ENCODE data around the gene HDAC1. TPM values are rescaled to one million over a fixed set of nuclear protein-coding genes. Genes with fewer than 3 reads are reported as not detected.
A peak's percentile ranks its signal among the peaks of the same experiment; 100 is the strongest.
"Not testable (repeated sequence)": the region's sequence is repeated elsewhere in the genome, so short reads cannot be mapped to it uniquely, and the experiment has no call there.

The HDAC1 gene
- polyA plus RNA-seq, 10 donors: 27.5 to 50.3 (median 41.3) TPM

GRCh38 chr1:32342704-32343103 lies 50.8 kb downstream of the HDAC1 start:
- no peak for DNase-seq

- no peak for DNase-seq
Measured at GRCh38 chr1:32345289-32345827, 53.5 kb downstream of the HDAC1 start.

GRCh38 chr1:32346532-32347157 lies 54.8 kb downstream of the HDAC1 start:
- DNase-seq: no peak

- no peak for DNase-seq
Measured at GRCh38 chr1:32349211-32349708, 57.4 kb downstream of the HDAC1 start.

GRCh38 chr1:32350785-32351398 lies 59.0 kb downstream of the HDAC1 start:
- DNase-seq: no peak

- peak; percentile 95 to 98 (median 97) for DNase-seq
Measured at GRCh38 chr1:32351399-32352238, 59.7 kb downstream of the HDAC1 start.

GRCh38 chr1:32352239-32352745 lies 60.4 kb downstream of the HDAC1 start:
- DNase-seq: no peak

GRCh38 chr1:32352831-32353383 lies 61.0 kb downstream of the HDAC1 start:
- DNase-seq: no peak

GRCh38 chr1:32353431-32353830 lies 61.5 kb downstream of the HDAC1 start:
- no peak for DNase-seq

GRCh38 chr1:32353886-32354570 lies 62.1 kb downstream of the HDAC1 start:
- DNase-seq: peak in 1 of 3 donors; percentile 67

- DNase-seq: not testable (repeated sequence)
Measured at GRCh38 chr1:32355778-32356177, 63.9 kb downstream of the HDAC1 start.

GRCh38 chr1:32356478-32356877 lies 64.6 kb downstream of the HDAC1 start:
- DNase-seq: no peak

GRCh38 chr1:32357614-32358013 lies 65.7 kb downstream of the HDAC1 start:
- DNase-seq: no peak

- DNase-seq: no peak
Measured at GRCh38 chr1:32358435-32358834, 66.6 kb downstream of the HDAC1 start.

- DNase-seq: peak in 1 of 3 donors; percentile 46
Measured at GRCh38 chr1:32361308-32361673, 69.4 kb downstream of the HDAC1 start.

GRCh38 chr1:32361674-32362473 lies 70.0 kb downstream of the HDAC1 start:
- DNase-seq: peak; percentile 32 to 81 (median 54)

GRCh38 chr1:32362474-32363313 lies 70.8 kb downstream of the HDAC1 start, which contains the start of the genes FAM229A and TSSK3:
TSS of gene FAM229A (minus strand) at chr1:32362485. CDS start at chr1:32362091, 394 bp downstream.
TSS of gene TSSK3 (plus strand) at chr1:32362539. CDS start at chr1:32362702, 163 bp downstream.
- DNase-seq: no peak

- no peak for DNase-seq
Measured at GRCh38 chr1:32363713-32364112, 71.8 kb downstream of the HDAC1 start.

- no peak for DNase-seq
Measured at GRCh38 chr1:32364836-32365235, 73.0 kb downstream of the HDAC1 start.
